BE2C (cell line): ENCODE measurements around the gene SLC8A2.
A peak's percentile ranks its signal among the peaks of the same experiment; 100 is the strongest.
"Not testable (repeated sequence)": the region's sequence is repeated elsewhere in the genome, so short reads cannot be mapped to it uniquely, and the experiment has no call there.

Experiments used
- DNase-seq: peaks from one replicate; pipeline ENCODE4 v3.0.0-alpha.2; 2020
- H3K27me3 ChIP-seq: fragments of 250-450 bp; sonication (Bioruptor Pico); 2 replicates; pipeline ENCODE4 v1.5.1; 2020; ENCODE audit warnings: mild to moderate bottlenecking
- H3K36me3 ChIP-seq: fragments of 250-450 bp; sonication (Bioruptor Pico); 2 replicates; pipeline ENCODE4 v1.5.1; 2020; ENCODE audit warnings: mild to moderate bottlenecking
- H3K4me1 ChIP-seq: fragments of 250-450 bp; sonication (Bioruptor Pico); 2 replicates; pipeline ENCODE4 v1.5.1; 2020
- H3K4me3 ChIP-seq: 2 replicates; pipeline ENCODE4 v1.5.1; 2011; ENCODE audit warnings: low read depth, low read length
- H3K9me3 ChIP-seq: fragments of 250-450 bp; sonication (Bioruptor Pico); 2 replicates; pipeline ENCODE4 v1.5.1; 2020
- CTCF ChIP-seq: IDR thresholded peaks from 2 replicates; pipeline ENCODE4 v1.5.1; 2012; ENCODE audit warnings: mild to moderate bottlenecking, low read depth, low read length

Gene SLC8A2

GRCh38 chr19:47486900-47487299 lies 15.2 kb upstream of the SLC8A2 start:
- DNase-seq: no peak
- TF ChIP-seq CTCF: no peak
- peaks cover 9% of the 10 kb centered on the region for H3K36me3 ChIP-seq
- H3K4me1 ChIP-seq: no peaks in the 10 kb centered on the region
- no peaks in the 10 kb centered on the region for H3K9me3 ChIP-seq
- H3K27me3 ChIP-seq: no peaks in the 10 kb centered on the region
- H3K4me3 ChIP-seq: no peak overlapping the region

GRCh38 chr19:47486220-47486619 lies 14.5 kb upstream of the SLC8A2 start:
- not testable (repeated sequence) for H3K4me3 ChIP-seq, DNase-seq, H3K9me3 ChIP-seq, H3K27me3 ChIP-seq, H3K36me3 ChIP-seq, H3K4me1 ChIP-seq

GRCh38 chr19:47485210-47485609 lies 13.5 kb upstream of the SLC8A2 start:
- no peak overlapping the region for H3K4me3 ChIP-seq
- no peak for TF ChIP-seq CTCF
- H3K36me3 ChIP-seq: peaks cover 9% of the 10 kb centered on the region
- no peaks in the 10 kb centered on the region for H3K27me3 ChIP-seq
- no peaks in the 10 kb centered on the region for H3K4me1 ChIP-seq
- no peaks in the 10 kb centered on the region for H3K9me3 ChIP-seq
- DNase-seq: no peak

- Histone ChIP-seq H3K9me3 (no peaks in the 10 kb centered on the region), H3K4me3 (peak within 1 kb of the TSS; percentile 74), H3K27me3 (no peaks in the 10 kb centered on the region), H3K36me3 (no peaks in the 10 kb centered on the region), H3K4me1 (no peaks in the 10 kb centered on the region)
- TF ChIP-seq CTCF: peak; percentile 87
- DNase-seq: peak; percentile 94
Measured at GRCh38 chr19:47483800-47484690, 12.4 kb upstream of the SLC8A2 start, which contains the start of gene KPTN. Gene KPTN, minus strand, starts transcription at chr19:47484219. Its CDS starts 59 bp downstream, at chr19:47484160.

GRCh38 chr19:47483200-47483599 lies 11.5 kb upstream of the SLC8A2 start:
- Histone ChIP-seq H3K9me3 (no peaks in the 10 kb centered on the region), H3K4me3 (peak overlapping the region; percentile 74), H3K27me3 (no peaks in the 10 kb centered on the region), H3K4me1 (no peaks in the 10 kb centered on the region), H3K36me3 (no peaks in the 10 kb centered on the region)
- TF ChIP-seq CTCF: no peak
- DNase-seq: no peak

GRCh38 chr19:47481460-47482052 lies 9.9 kb upstream of the SLC8A2 start:
- Histone ChIP-seq H3K4me3 (no peak overlapping the region), H3K36me3 (no peaks in the 10 kb centered on the region), H3K4me1 (no peaks in the 10 kb centered on the region), H3K9me3 (no peaks in the 10 kb centered on the region), H3K27me3 (no peaks in the 10 kb centered on the region)
- DNase-seq: no peak
- no peak for TF ChIP-seq CTCF
